Measurements from ENCODE around the gene TTYH2. TPM values are rescaled to one million over a fixed set of nuclear protein-coding genes. Genes with fewer than 3 reads are reported as not detected.

Gene TTYH2
- total RNA-seq, 1 experiment from 2014 or later: 1.5 TPM

DNA sequence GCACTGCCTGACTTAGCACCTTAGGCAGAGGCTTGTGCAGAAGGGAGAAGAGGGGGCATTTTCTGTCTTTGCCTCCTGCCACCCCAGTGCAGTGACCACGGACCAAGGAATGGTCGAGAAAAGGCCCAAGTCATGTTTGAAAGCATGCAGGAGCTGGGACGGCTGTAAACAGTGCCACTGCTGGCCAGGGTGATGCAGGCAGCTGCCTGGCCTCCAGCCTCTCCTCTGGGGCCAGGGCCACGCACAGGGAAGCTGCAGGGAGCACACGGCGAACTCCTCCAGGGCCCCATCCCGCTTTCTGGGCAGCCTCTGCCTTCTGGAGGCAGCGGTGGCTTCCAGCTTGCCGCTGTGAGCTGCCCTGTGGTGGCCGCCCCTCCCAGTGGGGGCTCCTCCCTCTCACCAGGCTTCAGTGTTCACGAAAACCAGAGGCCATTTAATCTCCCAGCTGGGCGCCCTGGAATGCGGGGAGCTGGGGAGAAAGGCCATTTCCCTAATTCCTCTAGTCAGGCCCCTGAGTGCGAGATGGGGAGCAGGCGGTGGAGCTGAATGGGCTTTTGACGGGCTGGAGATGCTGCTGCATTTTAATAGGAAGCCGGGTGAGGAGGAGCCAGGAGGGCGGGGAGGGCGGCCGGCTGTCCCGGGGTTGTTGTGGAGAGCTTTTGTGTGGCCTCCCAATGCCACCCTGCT is 31.9 kb downstream of the TTYH2 start:
- DNase-seq: no peak
- Histone ChIP-seq H3K4me2 (no peak overlapping the region), H3K36me3 (ENCODE audit: low read depth) (no peaks in the 10 kb centered on the region), H4K20me1 (ENCODE audit: insufficient read depth) (no peaks in the 10 kb centered on the region), H2AFZ (no peak overlapping the region), H3K27me3 (ENCODE audit: insufficient read depth, low read depth) (peaks cover 92% of the 10 kb centered on the region), H3K27ac (no peak overlapping the region), H3K9me2 (ENCODE audit: insufficient read depth) (no peaks in the 10 kb centered on the region), H3F3A (ENCODE audit: insufficient read depth, low read depth) (no peaks in the 10 kb centered on the region), H3K4me3 (no peak overlapping the region), H3K4me1 (replicated peaks; ENCODE audit: insufficient read depth) (no peaks in the 10 kb centered on the region), H3K79me2 (ENCODE audit: low read depth) (no peaks in the 10 kb centered on the region), H3K9me3 (ENCODE audit: insufficient read depth, low read depth) (no peaks in the 10 kb centered on the region)
- ChIA-PET CTCF (interaction anchor here (0.7 kb wide), 1 partner anchor 743 kb away, joined by 4 read pairs; no protein-coding TSS in a partner anchor), POLR2A (ENCODE audit: unreplicated experiment) (interaction anchor here (0.6 kb wide), 1 partner anchor 814 kb away, joined by 3 read pairs; no protein-coding TSS in a partner anchor)
- BruUV-seq (replicated peaks): no TSS peak
- intact Hi-C loops (cut with micrococcal nuclease; ENCODE audit: unreplicated experiment): no loop called here
- TF ChIP-seq EZH2 (IDR thresholded peaks at IDR 0.05; ENCODE audit: low read depth): no peak

DNA sequence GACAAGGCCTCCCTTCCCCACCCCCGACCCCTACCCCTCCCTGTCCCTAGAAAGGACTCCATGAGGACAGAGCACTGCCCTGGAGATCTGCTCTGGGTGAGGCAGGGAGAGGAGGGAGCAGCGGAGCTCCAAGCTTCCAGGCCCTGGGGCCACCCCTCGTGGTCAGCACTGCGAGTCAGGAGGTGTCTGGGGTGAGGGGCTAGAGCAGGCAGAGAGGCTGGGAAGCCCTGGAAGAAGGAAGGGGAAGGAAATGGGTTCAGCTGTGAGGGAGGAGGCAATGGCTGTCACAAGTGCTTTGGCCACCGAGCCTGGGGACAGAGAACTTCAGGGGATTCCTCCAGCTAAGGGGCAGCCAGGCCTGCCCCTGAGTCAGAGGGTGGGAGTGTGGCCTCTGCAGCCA is 32.5 kb downstream of the TTYH2 start:
- no peak overlapping the region for H3K4me2 ChIP-seq
- H3K27ac ChIP-seq: no peak overlapping the region
- TF ChIP-seq EZH2 (IDR thresholded peaks at IDR 0.05; ENCODE audit: low read depth): no peak
- TF ChIP-seq, protein P1, sequence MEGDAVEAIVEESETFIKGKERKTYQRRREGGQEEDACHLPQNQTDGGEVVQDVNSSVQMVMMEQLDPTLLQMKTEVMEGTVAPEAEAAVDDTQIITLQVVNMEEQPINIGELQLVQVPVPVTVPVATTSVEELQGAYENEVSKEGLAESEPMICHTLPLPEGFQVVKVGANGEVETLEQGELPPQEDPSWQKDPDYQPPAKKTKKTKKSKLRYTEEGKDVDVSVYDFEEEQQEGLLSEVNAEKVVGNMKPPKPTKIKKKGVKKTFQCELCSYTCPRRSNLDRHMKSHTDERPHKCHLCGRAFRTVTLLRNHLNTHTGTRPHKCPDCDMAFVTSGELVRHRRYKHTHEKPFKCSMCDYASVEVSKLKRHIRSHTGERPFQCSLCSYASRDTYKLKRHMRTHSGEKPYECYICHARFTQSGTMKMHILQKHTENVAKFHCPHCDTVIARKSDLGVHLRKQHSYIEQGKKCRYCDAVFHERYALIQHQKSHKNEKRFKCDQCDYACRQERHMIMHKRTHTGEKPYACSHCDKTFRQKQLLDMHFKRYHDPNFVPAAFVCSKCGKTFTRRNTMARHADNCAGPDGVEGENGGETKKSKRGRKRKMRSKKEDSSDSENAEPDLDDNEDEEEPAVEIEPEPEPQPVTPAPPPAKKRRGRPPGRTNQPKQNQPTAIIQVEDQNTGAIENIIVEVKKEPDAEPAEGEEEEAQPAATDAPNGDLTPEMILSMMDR (conservative IDR thresholded peaks at IDR 0.05): no peak
- POLR2A ChIA-PET (ENCODE audit: unreplicated experiment): interaction anchor here (0.6 kb wide), 2 partner anchors 815 to 886 kb away, joined by 3 to 7 read pairs; no protein-coding TSS in a partner anchor
- H4K20me1 ChIP-seq (ENCODE audit: insufficient read depth): no peaks in the 10 kb centered on the region; the same call in 1 of the 2 replicates
- peaks cover 92% of the 10 kb centered on the region for H3K27me3 ChIP-seq (ENCODE audit: insufficient read depth, low read depth)
- H3K79me2 ChIP-seq (ENCODE audit: low read depth): no peaks in the 10 kb centered on the region
- no peaks in the 10 kb centered on the region for H3K9me3 ChIP-seq (ENCODE audit: insufficient read depth, low read depth)
- no peaks in the 10 kb centered on the region for H3K9me2 ChIP-seq (ENCODE audit: insufficient read depth)
- no peak overlapping the region for H3K4me3 ChIP-seq
- no TSS peak for BruUV-seq (replicated peaks)
- intact Hi-C loops (cut with micrococcal nuclease; ENCODE audit: unreplicated experiment): no loop called here
- no peak for DNase-seq
- H2AFZ ChIP-seq: no peak overlapping the region
- H3K4me1 ChIP-seq (replicated peaks; ENCODE audit: insufficient read depth): no peaks in the 10 kb centered on the region
- CTCF ChIA-PET: no interaction called here
- no peaks in the 10 kb centered on the region for H3F3A ChIP-seq (ENCODE audit: insufficient read depth, low read depth)
- no peaks in the 10 kb centered on the region for H3K36me3 ChIP-seq (ENCODE audit: low read depth)

DNA sequence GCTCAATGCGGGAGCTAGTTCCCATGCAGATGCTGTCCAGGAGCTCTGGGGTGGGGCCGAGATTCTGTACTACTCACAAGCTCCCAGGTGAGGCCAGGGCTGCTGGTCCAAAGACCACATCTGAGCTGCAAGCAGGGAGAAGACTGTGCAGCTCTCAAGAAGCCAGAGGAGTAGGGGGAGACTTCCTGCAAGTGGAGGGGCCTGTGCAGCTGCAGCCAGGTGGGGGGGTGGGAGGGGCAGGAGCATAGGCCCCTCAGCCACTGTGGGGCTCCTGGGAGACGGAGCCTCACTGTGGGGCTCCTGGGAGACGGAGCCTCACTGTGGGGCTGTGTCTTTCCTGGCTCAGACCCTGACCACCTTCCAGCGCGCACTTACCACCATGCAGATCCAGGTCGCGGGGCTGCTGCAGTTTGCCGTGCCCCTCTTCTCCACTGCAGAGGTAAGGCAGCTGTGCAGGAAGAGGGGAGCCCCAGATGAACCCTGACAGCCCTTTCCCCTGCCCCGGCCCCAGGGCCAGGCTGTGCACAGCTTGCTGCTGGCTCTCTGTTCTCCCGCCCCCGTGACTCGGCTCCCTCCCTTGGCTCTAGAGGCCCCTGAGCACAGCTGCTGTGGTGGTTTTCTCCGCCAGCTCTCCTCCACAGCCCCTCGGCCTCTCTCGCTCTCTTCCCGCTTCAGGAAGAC is 36.4 kb downstream of the TTYH2 start:
- Histone ChIP-seq H3K27me3 (ENCODE audit: insufficient read depth, low read depth) (peaks cover 92% of the 10 kb centered on the region), H2AFZ (no peak overlapping the region), H3K79me2 (ENCODE audit: low read depth) (no peaks in the 10 kb centered on the region), H3F3A (ENCODE audit: insufficient read depth, low read depth) (no peaks in the 10 kb centered on the region), H4K20me1 (ENCODE audit: insufficient read depth) (no peaks in the 10 kb centered on the region; the same call in 1 of the 2 replicates), H3K4me3 (no peak overlapping the region), H3K36me3 (ENCODE audit: low read depth) (no peaks in the 10 kb centered on the region), H3K27ac (no peak overlapping the region), H3K4me2 (no peak overlapping the region), H3K4me1 (replicated peaks; ENCODE audit: insufficient read depth) (no peaks in the 10 kb centered on the region), H3K9me2 (ENCODE audit: insufficient read depth) (no peaks in the 10 kb centered on the region), H3K9me3 (ENCODE audit: insufficient read depth, low read depth) (no peaks in the 10 kb centered on the region)
- DNase-seq: no peak
- TF ChIP-seq, protein P1 (conservative IDR thresholded peaks at IDR 0.05): no peak
- no peak for TF ChIP-seq EZH2 (IDR thresholded peaks at IDR 0.05; ENCODE audit: low read depth)
- BruUV-seq (replicated peaks): no TSS peak
- ChIA-PET CTCF (no interaction called here), POLR2A (ENCODE audit: unreplicated experiment) (no interaction called here)
- intact Hi-C loops (cut with micrococcal nuclease; ENCODE audit: unreplicated experiment): no loop called here
